DOHH2 (cell line): Measurements from ENCODE around the gene FAM78B.

Experiments
- H3F3A ChIP-seq: fragments of 200-600 bp; sonication (generic), shearing (Covaris generic); 2 replicates; pipeline ENCODE4 v1.6.0; 2016; ENCODE audit warnings: antibody characterized with exemption, mild to moderate bottlenecking; ENCODE audit not compliant: control insufficient read depth, insufficient read depth
- H3K27ac ChIP-seq: fragments of 200-600 bp; sonication (generic); 2 replicates; pipeline ENCODE4 v1.5.1; 2014; ENCODE audit warnings: low read depth, mild to moderate bottlenecking, low read length, moderate library complexity
- H3K27me3 ChIP-seq: fragments of 200-600 bp; sonication (generic); 2 replicates; pipeline ENCODE4 v1.6.1; 2014; ENCODE audit warnings: mild to moderate bottlenecking, low read length, mixed read lengths; ENCODE audit not compliant: control insufficient read depth
- H3K36me3 ChIP-seq: fragments of 200-600 bp; sonication (generic); 2 replicates; pipeline ENCODE4 v1.6.1; 2014; ENCODE audit warnings: mild to moderate bottlenecking, low read length, moderate library complexity, mixed read lengths; ENCODE audit not compliant: control insufficient read depth
- H3K4me1 ChIP-seq: fragments of 200-600 bp; sonication (generic); 2 replicates; pipeline ENCODE4 v1.6.1; 2014; ENCODE audit warnings: mild to moderate bottlenecking, low read length, mixed read lengths; ENCODE audit not compliant: control insufficient read depth
- H3K4me2 ChIP-seq: fragments of 200-600 bp; sonication (generic); 2 replicates; pipeline ENCODE4 v1.6.0; 2014; ENCODE audit warnings: mild to moderate bottlenecking, low read length, moderate library complexity
- H3K4me3 ChIP-seq: fragments of 200-600 bp; sonication (generic); 2 replicates; pipeline ENCODE4 v1.5.1; 2014; ENCODE audit warnings: mild to moderate bottlenecking, low read length, mixed read lengths
- H3K79me2 ChIP-seq: fragments of 200-600 bp; sonication (generic); 2 replicates; pipeline ENCODE4 v1.6.1; 2014; ENCODE audit warnings: mild to moderate bottlenecking, low read length, mixed read lengths; ENCODE audit not compliant: control insufficient read depth
- H3K9me2 ChIP-seq: fragments of 200-600 bp; sonication (generic); replicated peaks from 2 replicates; pipeline ENCODE4 v1.6.1; 2014; ENCODE audit warnings: mild to moderate bottlenecking, low read length, mixed read lengths; ENCODE audit not compliant: control insufficient read depth
- H3K9me3 ChIP-seq: fragments of 200-600 bp; sonication (generic); 2 replicates; pipeline ENCODE4 v1.6.1; 2014; ENCODE audit warnings: antibody characterized with exemption, low read length, mixed read lengths; ENCODE audit not compliant: control insufficient read depth, insufficient read depth
- H4K20me1 ChIP-seq: fragments of 200-600 bp; sonication (generic); 2 replicates; pipeline ENCODE4 v1.6.0; 2014; ENCODE audit warnings: low read depth, mild to moderate bottlenecking, antibody characterized with exemption, low read length, moderate library complexity; ENCODE audit not compliant: control insufficient read depth, insufficient read depth
- EZH2phosphoT487 ChIP-seq: fragments of 200-600 bp; sonication (generic); IDR thresholded peaks from 2 replicates; pipeline ENCODE4 v1.6.1; 2017; ENCODE audit warnings: borderline replicate concordance, mild to moderate bottlenecking, antibody characterized with exemption, low read length, moderate library complexity, mixed read lengths
- TF ChIP-seq, protein P1 (sequence below): fragments of 200-600 bp; sonication (generic); IDR thresholded peaks from one replicate; pipeline ENCODE4 v1.5.1; 2014; ENCODE audit warnings: antibody characterized with exemption, mild to moderate bottlenecking, low read depth, low read length; ENCODE audit not compliant: poor library complexity, severe bottlenecking

FAM78B gene

DNA sequence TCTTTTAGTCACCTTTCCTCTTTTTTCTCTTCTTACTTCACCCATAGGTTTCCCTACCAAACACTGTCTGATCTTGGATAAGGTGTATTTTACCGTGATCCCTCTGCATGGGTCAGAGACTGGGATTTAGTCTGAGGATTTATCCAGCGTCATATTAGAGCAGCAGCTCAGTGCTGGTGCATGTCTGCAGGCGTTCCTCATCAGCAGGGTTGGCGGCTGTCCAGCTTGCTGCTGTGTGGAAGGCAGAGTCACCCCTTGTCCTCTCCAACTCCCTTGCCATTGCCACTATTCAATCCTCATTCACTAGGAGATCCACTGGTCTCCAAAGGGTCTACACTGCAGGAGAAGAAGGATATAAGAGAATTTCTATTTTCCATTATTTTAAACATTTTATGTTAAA is 7.3 kb upstream of the FAM78B start:
- TF ChIP-seq, protein P1, sequence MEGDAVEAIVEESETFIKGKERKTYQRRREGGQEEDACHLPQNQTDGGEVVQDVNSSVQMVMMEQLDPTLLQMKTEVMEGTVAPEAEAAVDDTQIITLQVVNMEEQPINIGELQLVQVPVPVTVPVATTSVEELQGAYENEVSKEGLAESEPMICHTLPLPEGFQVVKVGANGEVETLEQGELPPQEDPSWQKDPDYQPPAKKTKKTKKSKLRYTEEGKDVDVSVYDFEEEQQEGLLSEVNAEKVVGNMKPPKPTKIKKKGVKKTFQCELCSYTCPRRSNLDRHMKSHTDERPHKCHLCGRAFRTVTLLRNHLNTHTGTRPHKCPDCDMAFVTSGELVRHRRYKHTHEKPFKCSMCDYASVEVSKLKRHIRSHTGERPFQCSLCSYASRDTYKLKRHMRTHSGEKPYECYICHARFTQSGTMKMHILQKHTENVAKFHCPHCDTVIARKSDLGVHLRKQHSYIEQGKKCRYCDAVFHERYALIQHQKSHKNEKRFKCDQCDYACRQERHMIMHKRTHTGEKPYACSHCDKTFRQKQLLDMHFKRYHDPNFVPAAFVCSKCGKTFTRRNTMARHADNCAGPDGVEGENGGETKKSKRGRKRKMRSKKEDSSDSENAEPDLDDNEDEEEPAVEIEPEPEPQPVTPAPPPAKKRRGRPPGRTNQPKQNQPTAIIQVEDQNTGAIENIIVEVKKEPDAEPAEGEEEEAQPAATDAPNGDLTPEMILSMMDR = no peak
- TF ChIP-seq EZH2phosphoT487 = no peak
- H3K4me2 ChIP-seq = no peak overlapping the region
- no peaks in the 10 kb centered on the region for H3F3A ChIP-seq
- no peaks in the 10 kb centered on the region for H3K9me3 ChIP-seq
- H3K4me3 ChIP-seq = no peak overlapping the region
- no peak overlapping the region for H3K27ac ChIP-seq
- H3K9me2 ChIP-seq = no peaks in the 10 kb centered on the region
- peaks cover 24% of the 10 kb centered on the region for H3K27me3 ChIP-seq
- no peaks in the 10 kb centered on the region for H3K36me3 ChIP-seq
- no peaks in the 10 kb centered on the region for H3K79me2 ChIP-seq
- no peaks in the 10 kb centered on the region for H3K4me1 ChIP-seq
- H4K20me1 ChIP-seq = no peaks in the 10 kb centered on the region

- Histone ChIP-seq H3K9me2 (no peaks in the 10 kb centered on the region), H3K4me3 (no peak overlapping the region), H3K27me3 (peaks cover 24% of the 10 kb centered on the region), H3F3A (no peaks in the 10 kb centered on the region), H3K79me2 (no peaks in the 10 kb centered on the region), H4K20me1 (no peaks in the 10 kb centered on the region), H3K4me1 (peaks cover 7% of the 10 kb centered on the region), H3K4me2 (no peak overlapping the region), H3K36me3 (no peaks in the 10 kb centered on the region), H3K27ac (no peak overlapping the region), H3K9me3 (no peaks in the 10 kb centered on the region)
- TF ChIP-seq EZH2phosphoT487 = no peak
- TF ChIP-seq, protein P1 = no peak
Observed at GRCh38 chr1:166172106-166172505, 5.3 kb upstream of the FAM78B start.

GRCh38 chr1:166170726-166171125 is 3.9 kb upstream of the FAM78B start:
- H3K4me2 ChIP-seq = no peak overlapping the region
- no peak for TF ChIP-seq EZH2phosphoT487
- TF ChIP-seq, protein P1 = no peak
- H3K27me3 ChIP-seq = peaks cover 27% of the 10 kb centered on the region

GRCh38 chr1:166170075-166170474 is 3.3 kb upstream of the FAM78B start:
- no peaks in the 10 kb centered on the region for H3K9me3 ChIP-seq
- no peaks in the 10 kb centered on the region for H3K36me3 ChIP-seq
- H3K4me2 ChIP-seq = no peak overlapping the region
- no peaks in the 10 kb centered on the region for H4K20me1 ChIP-seq
- H3K9me2 ChIP-seq = no peaks in the 10 kb centered on the region
- no peak overlapping the region for H3K4me3 ChIP-seq
- no peaks in the 10 kb centered on the region for H3F3A ChIP-seq
- peaks cover 16% of the 10 kb centered on the region for H3K4me1 ChIP-seq
- H3K27me3 ChIP-seq = peaks cover 33% of the 10 kb centered on the region
- H3K27ac ChIP-seq = no peak overlapping the region
- H3K79me2 ChIP-seq = no peaks in the 10 kb centered on the region
- TF ChIP-seq, protein P1 = no peak
- TF ChIP-seq EZH2phosphoT487 = no peak

More at GRCh38 chr1:166170726-166171125, 3.9 kb upstream of the FAM78B start:
- Histone ChIP-seq H3K4me1 (peaks cover 10% of the 10 kb centered on the region), H3F3A (no peaks in the 10 kb centered on the region), H4K20me1 (no peaks in the 10 kb centered on the region), H3K9me2 (no peaks in the 10 kb centered on the region), H3K4me3 (no peak overlapping the region), H3K79me2 (no peaks in the 10 kb centered on the region), H3K36me3 (no peaks in the 10 kb centered on the region), H3K27ac (no peak overlapping the region), H3K9me3 (no peaks in the 10 kb centered on the region)
